HepG2 (cell line): ENCODE results near the gene ANGPTL2. TPM values are rescaled to one million over a fixed set of nuclear protein-coding genes. Genes with fewer than 3 reads are reported as not detected.

ENCODE experiments used
- ATAC-seq: fragments of 200-7000 bp; cut with Tn5 transposase; 3 replicates; pipeline ENCODE4 v1.9.1; 2020; ENCODE audit warnings: mild to moderate bottlenecking, moderate library complexity
- BruUV-seq: library from RNA; stranded (reverse); fragments of 400-500 nt; replicated peaks from 2 replicates; lab custom pipeline; 2021; lab: Mats Ljungman, UMichigan
- CTCF ChIA-PET: fragments of 300-600 bp; formaldehyde crosslinking; extraction: SDS; loops from one replicate; lab custom pipeline; 2021; ENCODE audit warnings: low total read pairs, inconsistent platforms, low intra/inter-chr PET ratio; lab: Yijun Ruan, JAX
- POLR2A ChIA-PET: fragments of 350-600 bp; sonication (Branson Sonifier 250); formaldehyde crosslinking; loops from one replicate; lab custom pipeline; 2020; ENCODE audit warnings: antibody characterized with exemption, inconsistent platforms; lab: Yijun Ruan, JAX
- DNase-seq: peaks from one replicate; pipeline ENCODE4 v3.0.0-alpha.2; 2015; ENCODE audit warnings: low spot score
- FAIRE-seq: peaks from 3 replicates; lab custom pipeline; 2011; peaks lifted over from hg19 to GRCh38; lab: Jason Lieb, UNC
- H2AFZ ChIP-seq: one replicate; pipeline ENCODE4 v1.6.1; 2011; ENCODE audit warnings: low read length, inconsistent platforms
- H3K27ac ChIP-seq: fragments of 300-600 bp; 3 replicates; pipeline ENCODE4 v1.8.0; 2011; ENCODE audit warnings: mixed run types, mild to moderate bottlenecking, mixed read lengths, low read length, inconsistent platforms; ENCODE audit not compliant: insufficient read depth; ENCODE audit errors: extremely low read length
- H3K27me3 ChIP-seq, 2 experiments: fragments of 200-600 bp in 1 of 2; 2 replicates in 1 of 2; 3 replicates in 1 of 2; pipeline versions ENCODE4 v1.6.0 to v1.8.0; 2011; ENCODE audit warnings: low read length in 2 of 2, mild to moderate bottlenecking in 2 of 2, moderate library complexity in 2 of 2, inconsistent platforms in 1 of 2; ENCODE audit not compliant: insufficient read depth in 2 of 2, control insufficient read depth in 1 of 2
- H3K36me3 ChIP-seq, 2 experiments: fragments of 200-600 bp in 1 of 2; replicated peaks in 1 of 2; 2 replicates in 1 of 2; 3 replicates in 1 of 2; pipeline versions ENCODE4 v1.5.1 to v1.8.0; 2011; ENCODE audit warnings: low read length in 2 of 2, inconsistent platforms in 1 of 2; ENCODE audit not compliant: insufficient read depth in 2 of 2, control insufficient read depth in 1 of 2
- H3K4me1 ChIP-seq: 2 replicates; pipeline ENCODE4 v1.5.1; 2012; ENCODE audit warnings: low read length, inconsistent platforms; ENCODE audit not compliant: insufficient read depth
- H3K4me2 ChIP-seq: 2 replicates; pipeline ENCODE4 v1.6.0; 2011; ENCODE audit warnings: low read depth, low read length, inconsistent platforms
- H3K4me3 ChIP-seq, 3 experiments: fragments of 200-600 bp in 1 of 3; sonication (generic), shearing (Covaris generic) in 1 of 3; replicated peaks in 1 of 3; 2 replicates each; pipeline ENCODE4 v1.5.1; 2011 to 2016; ENCODE audit warnings: low read length in 3 of 3, inconsistent platforms in 2 of 3, low read depth in 2 of 3, mild to moderate bottlenecking in 2 of 3, control low read depth in 1 of 3, mixed read lengths in 1 of 3; ENCODE audit not compliant: insufficient read depth in 1 of 3
- H3K79me2 ChIP-seq: one replicate; pipeline ENCODE4 v1.6.1; 2011; ENCODE audit warnings: low read length, inconsistent platforms; ENCODE audit not compliant: insufficient read depth
- H3K9ac ChIP-seq: 2 replicates; pipeline ENCODE4 v1.6.0; 2011; ENCODE audit warnings: mild to moderate bottlenecking, low read depth, low read length, inconsistent platforms; ENCODE audit not compliant: insufficient read depth
- H3K9me3 ChIP-seq: 2 replicates; pipeline ENCODE4 v1.5.1; 2012; ENCODE audit warnings: mild to moderate bottlenecking, low read length
- H4K20me1 ChIP-seq: 2 replicates; pipeline ENCODE4 v1.6.0; 2011; ENCODE audit warnings: inconsistent platforms, mild to moderate bottlenecking, low read length, moderate library complexity; ENCODE audit not compliant: insufficient read depth
- FOXJ3 ChIP-seq: sonication (generic); formaldehyde crosslinking; IDR thresholded peaks from 2 replicates; pipeline ENCODE4 v1.4.0; 2020; ENCODE audit warnings: missing genetic modification reagents, mild to moderate bottlenecking, borderline replicate concordance
- GZF1 ChIP-seq: sonication (generic); formaldehyde crosslinking; IDR thresholded peaks from 2 replicates; pipeline ENCODE4 v1.5.1; 2020; ENCODE audit warnings: mild to moderate bottlenecking, missing genetic modification reagents
- HNRNPUL1 ChIP-seq: fragments of 200-400 bp; formaldehyde crosslinking; IDR thresholded peaks from 2 replicates; pipeline ENCODE4 v1.6.1; 2017; ENCODE audit warnings: low read depth, mild to moderate bottlenecking, low read length, moderate library complexity
- JUND ChIP-seq: sonication (generic); formaldehyde crosslinking; IDR thresholded peaks from 2 replicates; pipeline ENCODE4 v1.8.0; 2022; ENCODE audit warnings: mild to moderate bottlenecking, missing genetic modification reagents
- KAT8 ChIP-seq: IDR thresholded peaks from 2 replicates; pipeline ENCODE4 v1.6.1; 2016; ENCODE audit warnings: missing genetic modification reagents, missing compliant biosample characterization
- KLF9 ChIP-seq: IDR thresholded peaks from 2 replicates; pipeline ENCODE4 v1.6.1; 2016; ENCODE audit warnings: low read depth
- MTA3 ChIP-seq: sonication (generic); formaldehyde crosslinking; IDR thresholded peaks from 2 replicates; pipeline ENCODE4 v1.4.0; 2020; ENCODE audit warnings: missing genetic modification reagents
- NFKBIZ ChIP-seq: IDR thresholded peaks from 2 replicates; pipeline ENCODE4 v1.6.1; 2018; ENCODE audit warnings: missing genetic modification reagents, missing compliant biosample characterization
- RBAK ChIP-seq: sonication (generic); formaldehyde crosslinking; IDR thresholded peaks from 2 replicates; pipeline ENCODE4 v1.5.1; 2020; ENCODE audit warnings: mild to moderate bottlenecking, missing genetic modification reagents
- RXRA ChIP-seq: sonication (generic); formaldehyde crosslinking; IDR thresholded peaks from 2 replicates; pipeline ENCODE4 v1.5.1; 2020; ENCODE audit warnings: missing genetic modification reagents
- SALL2 ChIP-seq: sonication (generic); formaldehyde crosslinking; IDR thresholded peaks from 2 replicates; pipeline ENCODE4 v1.8.1; 2023; ENCODE audit warnings: mild to moderate bottlenecking, missing genetic modification reagents, inconsistent platforms
- SMYD3 ChIP-seq: sonication (generic); formaldehyde crosslinking; IDR thresholded peaks from 2 replicates; pipeline ENCODE4 v1.8.1; 2023; ENCODE audit warnings: mild to moderate bottlenecking, missing genetic modification reagents
- TCF7L2 ChIP-seq: IDR thresholded peaks from 2 replicates; pipeline ENCODE4 v1.6.1; 2011; ENCODE audit warnings: mild to moderate bottlenecking, low read depth, low read length, moderate library complexity
- ZNF33B ChIP-seq: sonication (generic); formaldehyde crosslinking; IDR thresholded peaks from 2 replicates; pipeline ENCODE4 v1.5.1; 2020; ENCODE audit warnings: mild to moderate bottlenecking, missing genetic modification reagents
- ZNF382 ChIP-seq: sonication (generic); formaldehyde crosslinking; IDR thresholded peaks from 2 replicates; pipeline ENCODE4 v1.5.0; 2020; ENCODE audit warnings: missing genetic modification reagents, mild to moderate bottlenecking, borderline replicate concordance
- ZNF446 ChIP-seq: sonication (generic); formaldehyde crosslinking; IDR thresholded peaks from 2 replicates; pipeline ENCODE4 v1.5.0; 2020; ENCODE audit warnings: mild to moderate bottlenecking, missing genetic modification reagents
- ZNF557 ChIP-seq: sonication (generic); formaldehyde crosslinking; IDR thresholded peaks from 2 replicates; pipeline ENCODE4 v1.4.0; 2020; ENCODE audit warnings: missing genetic modification reagents
- ZNF737 ChIP-seq: sonication (generic); formaldehyde crosslinking; IDR thresholded peaks from 2 replicates; pipeline ENCODE4 v1.5.0; 2020; ENCODE audit warnings: missing genetic modification reagents, mild to moderate bottlenecking, borderline replicate concordance
- ZNF768 ChIP-seq: sonication (generic); formaldehyde crosslinking; IDR thresholded peaks from 2 replicates; pipeline ENCODE4 v1.4.0; 2020; ENCODE audit warnings: missing genetic modification reagents
- WGBS: methylation state at CpG from one replicate; pipeline ENCODE4 v1.1.6; 2017; ENCODE audit warnings: low lambda C conversion rate; 5-methylcytosine and 5-hydroxymethylcytosine counted together
- in situ Hi-C: cut with HindIII; loops from 2 replicates; pipeline ENCODE4 v1.10.0; 2017; ENCODE audit warnings: low pct_unique_long_range_greater_than_20kb; ENCODE audit not compliant: extremely low pct_ligation_motif_present
- intact Hi-C: fragments of 100-400 bp; cut with micrococcal nuclease; formaldehyde crosslinking; loops from one replicate; pipeline ENCODE4 v1.10.0; 2022; ENCODE audit not compliant: unreplicated experiment
- polyA plus RNA-seq, 8 experiments: library from polyadenylated mRNA; depleted of rRNA in 3 of 8; stranded (reverse) in 7 of 8; unstranded in 1 of 8; fragments of >200 nt; fragmentation: Illumina TruSeq in 4 of 8; extraction: Trizol in 4 of 8; gene quantifications; 2 replicates each; pipeline versions ENCODE4 v1.2.1 to v1.2.3, GENCODE V29; 2011 to 2016; ENCODE audit warnings: low read depth in 4 of 8, missing spikeins in 1 of 8, mixed read lengths in 1 of 8; ENCODE audit not compliant: insufficient read depth in 1 of 8
- total RNA-seq, 5 experiments: library from RNA; depleted of rRNA; stranded (reverse); fragments of >200 nt; fragmentation: Illumina TruSeq; extraction: Trizol; gene quantifications; 2 replicates each; pipeline ENCODE4 v1.2.3, GENCODE V29; 2016; ENCODE audit warnings: low read depth in 1 of 5
- TF ChIP-seq, protein P1 (sequence below): sonication (generic); formaldehyde crosslinking; IDR thresholded peaks from 2 replicates; pipeline ENCODE4 v1.4.0; 2020; ENCODE audit warnings: mild to moderate bottlenecking, missing genetic modification reagents, borderline replicate concordance

ANGPTL2 gene
- total and polyA plus RNA-seq, 2 of the 13 experiments (the other 11 are each of a cell fraction or from before 2014, with no cell fraction given), result 0.91 to 21.0 TPM

DNA sequence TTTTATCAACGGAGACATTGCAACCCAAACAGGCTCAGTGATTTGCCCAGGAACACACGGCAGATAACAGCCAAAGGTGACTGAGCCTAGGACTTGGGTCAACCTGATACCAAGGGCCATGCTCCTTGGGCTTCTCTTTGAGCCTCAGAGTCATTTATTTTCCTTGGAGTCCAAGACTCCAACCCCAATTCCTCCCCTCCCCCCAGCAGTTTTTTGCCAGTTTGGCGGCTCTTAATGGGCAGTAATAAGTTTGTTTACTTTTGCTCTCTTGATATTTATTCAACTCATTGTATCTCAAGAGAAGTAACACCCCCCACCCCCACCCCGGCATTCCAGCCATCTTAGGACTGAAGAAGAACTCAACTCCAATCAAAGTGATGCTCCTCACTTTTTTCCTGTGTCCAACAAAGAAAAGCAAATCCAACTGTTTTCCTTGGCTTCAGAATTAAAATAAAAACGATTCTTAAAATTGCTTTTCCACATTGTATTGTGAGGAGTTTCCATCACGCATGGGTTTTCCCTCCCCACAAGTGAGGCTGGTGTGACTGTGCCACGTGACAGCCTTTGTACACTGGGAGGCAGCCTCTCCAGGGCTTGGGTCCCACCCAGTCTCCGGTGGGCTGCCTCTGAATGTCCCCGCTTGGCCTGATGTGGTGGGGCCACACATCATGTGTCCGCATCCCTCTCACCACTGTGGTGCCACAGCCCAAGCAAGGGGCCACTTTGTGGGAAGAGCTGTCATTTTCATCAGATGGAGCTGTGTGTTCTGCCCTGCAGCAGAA, 9.1 kb downstream of the ANGPTL2 start:
- Histone ChIP-seq H3K79me2 (no peaks in the 10 kb centered on the region), H3K4me2 (no peak overlapping the region), H3K9ac (no peak overlapping the region), H3K4me3 (no peak overlapping the region), H3K27ac (no peak overlapping the region), H3K9me3 (no peaks in the 10 kb centered on the region), H3K36me3 (no peaks in the 10 kb centered on the region), H3K4me1 (peaks cover 48% of the 10 kb centered on the region), H2AFZ (no peak overlapping the region), H4K20me1 (no peaks in the 10 kb centered on the region), H3K27me3 (no peaks in the 10 kb centered on the region)
- TF ChIP-seq ZNF446, result no peak
- no peak for TF ChIP-seq SALL2
- no peak for TF ChIP-seq KAT8
- TF ChIP-seq FOXJ3 (CRISPR knock-in tag), result no peak
- TF ChIP-seq ZNF768 (CRISPR knock-in tag), result no peak
- no peak for TF ChIP-seq SMYD3 (CRISPR knock-in tag)
- TF ChIP-seq ZNF33B (CRISPR knock-in tag), result no peak
- no peak for TF ChIP-seq NFKBIZ (CRISPR knock-in tag)
- TF ChIP-seq TCF7L2, result no peak
- no peak for TF ChIP-seq ZNF737 (CRISPR knock-in tag)
- BruUV-seq, result no TSS peak
- ChIA-PET POLR2A (no interaction called here), CTCF (no interaction called here)
- ATAC-seq, result no peak
- no peak for FAIRE-seq
- in situ Hi-C loops, result no loop called here
- WGBS, result 84% methylated on average over 10 of the region's 10 CpGs
- no peak for DNase-seq
- intact Hi-C loops, result no loop called here

- no peak overlapping the region for H3K9ac ChIP-seq
- no peak overlapping the region for H3K4me2 ChIP-seq
These were observed 9.7 kb downstream of the ANGPTL2 start for GRCh38 chr9:127112735-127113161.

More at GRCh38 chr9:127112735-127113161, 9.7 kb downstream of the ANGPTL2 start:
- TF ChIP-seq JUND (no peak), ZNF557 (no peak), MTA3 (CRISPR knock-in tag) (no peak), GZF1 (CRISPR knock-in tag) (no peak), RBAK (CRISPR knock-in tag) (no peak), ZNF382 (CRISPR knock-in tag) (no peak), KLF9 (no peak), RXRA (CRISPR knock-in tag) (no peak), HNRNPUL1 (no peak)
- TF ChIP-seq, protein P1, sequence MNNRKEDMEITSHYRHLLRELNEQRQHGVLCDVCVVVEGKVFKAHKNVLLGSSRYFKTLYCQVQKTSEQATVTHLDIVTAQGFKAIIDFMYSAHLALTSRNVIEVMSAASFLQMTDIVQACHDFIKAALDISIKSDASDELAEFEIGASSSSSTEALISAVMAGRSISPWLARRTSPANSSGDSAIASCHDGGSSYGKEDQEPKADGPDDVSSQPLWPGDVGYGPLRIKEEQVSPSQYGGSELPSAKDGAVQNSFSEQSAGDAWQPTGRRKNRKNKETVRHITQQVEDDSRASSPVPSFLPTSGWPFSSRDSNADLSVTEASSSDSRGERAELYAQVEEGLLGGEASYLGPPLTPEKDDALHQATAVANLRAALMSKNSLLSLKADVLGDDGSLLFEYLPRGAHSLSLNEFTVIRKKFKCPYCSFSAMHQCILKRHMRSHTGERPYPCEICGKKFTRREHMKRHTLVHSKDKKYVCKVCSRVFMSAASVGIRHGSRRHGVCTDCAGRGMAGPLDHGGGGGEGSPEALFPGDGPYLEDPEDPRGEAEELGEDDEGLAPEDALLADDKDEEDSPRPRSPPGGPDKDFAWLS (CRISPR knock-in tag), result no peak
- Histone ChIP-seq H3K36me3 (no peaks in the 10 kb centered on the region), H3K9me3 (no peaks in the 10 kb centered on the region), H3K4me1 (peaks cover 54% of the 10 kb centered on the region), H3K27me3 (no peaks in the 10 kb centered on the region), H3K79me2 (no peaks in the 10 kb centered on the region), H4K20me1 (no peaks in the 10 kb centered on the region), H2AFZ (no peak overlapping the region), H3K27ac (no peak overlapping the region), H3K4me3 (no peak overlapping the region)
- ChIA-PET CTCF (no interaction called here), POLR2A (no interaction called here)
- WGBS, result 91% methylated on average over 3 of the region's 3 CpGs
- in situ Hi-C loops, result no loop called here
- ATAC-seq (no peak), FAIRE-seq (no peak), DNase-seq (no peak)
- no TSS peak for BruUV-seq
- intact Hi-C loops, result no loop called here
